H1 (cell line): ENCODE data around the gene ADGRV1. TPM values are rescaled to one million over a fixed set of nuclear protein-coding genes. Genes with fewer than 3 reads are reported as not detected.

ENCODE experiments used
- ASH2L ChIP-seq: fragments of 200-600, 300-600 bp; sonication (generic); IDR thresholded peaks from one replicate; pipeline ENCODE4 v1.7.1; 2017; ENCODE audit warnings: low read length
- BACH1 ChIP-seq: IDR thresholded peaks from 2 replicates; pipeline ENCODE4 v1.6.1; 2012; ENCODE audit warnings: low read length, improper control_type of control experiment
- BCL11A ChIP-seq, 2 experiments: IDR thresholded peaks; one replicate each; pipeline ENCODE4 v1.6.1; 2011; ENCODE audit warnings: low read depth in 2 of 2, low read length in 2 of 2, mild to moderate bottlenecking in 2 of 2
- CTCF ChIP-seq, 3 experiments: IDR thresholded peaks; 1 replicate in 2 of 3; 2 replicates in 1 of 3; pipeline versions ENCODE4 v1.5.1 to v1.6.1; 2011; ENCODE audit warnings: low read length in 3 of 3, mild to moderate bottlenecking in 3 of 3, inconsistent platforms in 2 of 3, low read depth in 1 of 3, moderate library complexity in 1 of 3; ENCODE audit not compliant: insufficient read depth in 1 of 3; ENCODE audit errors: control extremely low read depth in 1 of 3
- HDAC2 ChIP-seq, 2 experiments: fragments of 300-600 bp in 1 of 2; sonication (generic) in 1 of 2; IDR thresholded peaks; 2 replicates each; pipeline ENCODE4 v1.6.1; 2011 to 2012; ENCODE audit warnings: low read depth in 2 of 2, low read length in 2 of 2, mild to moderate bottlenecking in 2 of 2, moderate library complexity in 2 of 2, borderline replicate concordance in 1 of 2, inconsistent platforms in 1 of 2
- NRF1 ChIP-seq: IDR thresholded peaks from 2 replicates; pipeline ENCODE4 v1.6.1; 2011; ENCODE audit warnings: mild to moderate bottlenecking, low read depth, low read length, improper control_type of control experiment
- PHF8 ChIP-seq: fragments of 200-600 bp; sonication (generic); conservative IDR thresholded peaks from 2 replicates; pipeline ENCODE4 v1.7.1; 2012; ENCODE audit warnings: low read depth, mild to moderate bottlenecking, inconsistent platforms, low read length, moderate library complexity
- POLR2AphosphoS5 ChIP-seq: IDR thresholded peaks from 2 replicates; pipeline ENCODE4 v1.6.1; 2011; ENCODE audit warnings: low read depth, low read length
- POU5F1 ChIP-seq: IDR thresholded peaks from 2 replicates; pipeline ENCODE4 v1.6.1; 2011; ENCODE audit warnings: low read depth, mild to moderate bottlenecking, low read length, moderate library complexity
- RBBP5 ChIP-seq: IDR thresholded peaks from 2 replicates; pipeline ENCODE4 v1.7.1; 2012; ENCODE audit warnings: low read depth, mild to moderate bottlenecking, inconsistent platforms, low read length, moderate library complexity, borderline replicate concordance
- RNF2 ChIP-seq: fragments of 200-900, 300-1000 bp; sonication (generic); IDR thresholded peaks from 2 replicates; pipeline ENCODE4 v1.7.1; 2016; ENCODE audit warnings: borderline replicate concordance, low read depth, mild to moderate bottlenecking, antibody characterized with exemption, low read length; ENCODE audit not compliant: poor library complexity, severe bottlenecking; ENCODE audit errors: missing control alignments
- SIN3A ChIP-seq, 2 experiments: IDR thresholded peaks in 1 of 2; conservative IDR thresholded peaks in 1 of 2; 2 replicates each; pipeline ENCODE4 v1.6.1; 2011 to 2012; ENCODE audit warnings: low read length in 2 of 2, improper control_type of control experiment in 1 of 2, low read depth in 1 of 2, mild to moderate bottlenecking in 1 of 2
- SIRT6 ChIP-seq: IDR thresholded peaks from one replicate; pipeline ENCODE4 v1.7.1; 2012; ENCODE audit warnings: low read length, inconsistent platforms
- SP1 ChIP-seq: IDR thresholded peaks from 2 replicates; pipeline ENCODE4 v1.6.1; 2011; ENCODE audit warnings: low read depth, low read length
- SP4 ChIP-seq: IDR thresholded peaks from 2 replicates; pipeline ENCODE4 v1.6.1; 2012; ENCODE audit warnings: low read length, inconsistent platforms
- TEAD4 ChIP-seq: IDR thresholded peaks from 2 replicates; pipeline ENCODE4 v1.6.1; 2012; ENCODE audit warnings: low read depth, low read length, inconsistent platforms, mixed read lengths
- polyA plus RNA-seq, 7 experiments: library from polyadenylated mRNA; depleted of rRNA in 3 of 7; stranded (reverse) in 5 of 7; unstranded in 2 of 7; fragments of >200 nt in 5 of 7; fragments of 200-250 nt in 2 of 7; gene quantifications; 1 replicate in 5 of 7; 2 replicates in 1 of 7; 4 replicates in 1 of 7; pipeline versions ENCODE4 v1.2.1 to v1.2.3, GENCODE V29; 2011 to 2013; ENCODE audit warnings: missing spikeins in 2 of 7, mixed read lengths in 2 of 7
- total RNA-seq: library from RNA; stranded (reverse); fragmentation: NEBNext Ultra II Directional; extraction: Animal tissue kit (Norgen Biotek cat#: 25700); gene quantifications from 2 replicates; pipeline ENCODE4 v1.2.1, GENCODE V29; 2021
- TF ChIP-seq, protein P1 (sequence below): IDR thresholded peaks from 2 replicates; pipeline ENCODE4 v1.6.1; 2012; ENCODE audit warnings: low read length, inconsistent platforms
- TF ChIP-seq, protein P2 (sequence below): IDR thresholded peaks from 2 replicates; pipeline ENCODE4 v1.6.1; 2011; ENCODE audit warnings: low read depth, mild to moderate bottlenecking, low read length; ENCODE audit not compliant: insufficient read depth
- TF ChIP-seq, protein P3 (sequence below): IDR thresholded peaks from 2 replicates; pipeline ENCODE4 v1.6.1; 2012; ENCODE audit warnings: inconsistent platforms

Gene ADGRV1
- total and polyA plus RNA-seq, 2 of the 8 experiments (the other 6 are each of a cell fraction or from before 2014, with no cell fraction given) = 53.1 to 62.2 TPM

- TF ChIP-seq, protein P1, sequence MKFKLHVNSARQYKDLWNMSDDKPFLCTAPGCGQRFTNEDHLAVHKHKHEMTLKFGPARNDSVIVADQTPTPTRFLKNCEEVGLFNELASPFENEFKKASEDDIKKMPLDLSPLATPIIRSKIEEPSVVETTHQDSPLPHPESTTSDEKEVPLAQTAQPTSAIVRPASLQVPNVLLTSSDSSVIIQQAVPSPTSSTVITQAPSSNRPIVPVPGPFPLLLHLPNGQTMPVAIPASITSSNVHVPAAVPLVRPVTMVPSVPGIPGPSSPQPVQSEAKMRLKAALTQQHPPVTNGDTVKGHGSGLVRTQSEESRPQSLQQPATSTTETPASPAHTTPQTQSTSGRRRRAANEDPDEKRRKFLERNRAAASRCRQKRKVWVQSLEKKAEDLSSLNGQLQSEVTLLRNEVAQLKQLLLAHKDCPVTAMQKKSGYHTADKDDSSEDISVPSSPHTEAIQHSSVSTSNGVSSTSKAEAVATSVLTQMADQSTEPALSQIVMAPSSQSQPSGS = no peak
- TF ChIP-seq, protein P2, sequence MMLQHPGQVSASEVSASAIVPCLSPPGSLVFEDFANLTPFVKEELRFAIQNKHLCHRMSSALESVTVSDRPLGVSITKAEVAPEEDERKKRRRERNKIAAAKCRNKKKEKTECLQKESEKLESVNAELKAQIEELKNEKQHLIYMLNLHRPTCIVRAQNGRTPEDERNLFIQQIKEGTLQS = no peak
- TF ChIP-seq, protein P3, sequence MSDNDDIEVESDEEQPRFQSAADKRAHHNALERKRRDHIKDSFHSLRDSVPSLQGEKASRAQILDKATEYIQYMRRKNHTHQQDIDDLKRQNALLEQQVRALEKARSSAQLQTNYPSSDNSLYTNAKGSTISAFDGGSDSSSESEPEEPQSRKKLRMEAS = no peak
- TF ChIP-seq BCL11A (IDR thresholded peaks at IDR 0.05; ENCODE audit: low read depth in 2 of 2, low read length in 2 of 2) (no peak), CTCF (IDR thresholded peaks at IDR 0.05; ENCODE audit: control extremely low read depth in 1 of 3, insufficient read depth in 1 of 3, low read depth in 1 of 3, low read length in 3 of 3) (peak; percentile 67 to 76 (median 70)), SP4 (peak; percentile 58; the same call in 1 of the 2 replicates), POLR2AphosphoS5 (no peak), RNF2 (no peak), POU5F1 (no peak), RBBP5 (no peak), SP1 (no peak), SIRT6 (no peak), HDAC2 (IDR thresholded peaks at IDR 0.05; ENCODE audit: borderline replicate concordance in 1 of 2, low read depth in 2 of 2, low read length in 2 of 2) (no peak; a peak in 1 of 4 replicates), BACH1 (no peak), ASH2L (peak; percentile 62), SIN3A (conservative IDR thresholded peaks at IDR 0.05 in 1 of 2, IDR thresholded peaks at IDR 0.05 in 1 of 2; ENCODE audit: low read depth in 1 of 2, low read length in 2 of 2) (peak; percentile 52 to 66; a peak in 2 of 4 replicates), TEAD4 (no peak), PHF8 (no peak), NRF1 (no peak)
These were observed 28.5 kb upstream of the ADGRV1 start (continued) for GRCh38 chr5:90529939-90530677.
